ENCODE results near the gene RSU1. TPM values are rescaled to one million over a fixed set of nuclear protein-coding genes. Genes with fewer than 3 reads are reported as not detected.
"Not testable (repeated sequence)": the region's sequence is repeated elsewhere in the genome, so short reads cannot be mapped to it uniquely, and the experiment has no call there.

RSU1 gene
- total RNA-seq = 72.2 and 83.4 TPM in 2 replicates

GRCh38 chr10:16817125-16818019 is at the start of gene RSU1:
Gene RSU1 (minus strand): TSS chr10:16817424. CDS start chr10:16817081, 343 bp downstream.
- DNase-seq (ENCODE audit: low read depth) = peak; percentile 99

GRCh38 chr10:16866541-16867275 is 49.5 kb upstream of the RSU1 start:
- DNase-seq (ENCODE audit: low read depth) = no peak

GRCh38 chr10:16865766-16866165 is 48.5 kb upstream of the RSU1 start:
- DNase-seq (ENCODE audit: low read depth) = no peak

- DNase-seq (ENCODE audit: low read depth) = no peak
Observed at GRCh38 chr10:16863766-16864165, 46.5 kb upstream of the RSU1 start.

GRCh38 chr10:16857419-16857818 is 40.2 kb upstream of the RSU1 start:
- DNase-seq (ENCODE audit: low read depth) = no peak

- no peak for DNase-seq (ENCODE audit: low read depth)
Observed at GRCh38 chr10:16856567-16856966, 39.3 kb upstream of the RSU1 start.

GRCh38 chr10:16856092-16856491 is 38.9 kb upstream of the RSU1 start:
- DNase-seq (ENCODE audit: low read depth) = no peak

- DNase-seq (ENCODE audit: low read depth) = peak; percentile 88
Observed at GRCh38 chr10:16854623-16855022, 37.4 kb upstream of the RSU1 start.

GRCh38 chr10:16853809-16854208 is 36.6 kb upstream of the RSU1 start:
- no peak for DNase-seq (ENCODE audit: low read depth)

GRCh38 chr10:16853201-16853600 is 36.0 kb upstream of the RSU1 start:
- DNase-seq (ENCODE audit: low read depth) = peak; percentile 68

- DNase-seq (ENCODE audit: low read depth) = no peak
Observed at GRCh38 chr10:16852624-16853023, 35.4 kb upstream of the RSU1 start.

GRCh38 chr10:16848562-16849154 is 31.4 kb upstream of the RSU1 start:
- DNase-seq (ENCODE audit: low read depth) = no peak

- DNase-seq (ENCODE audit: low read depth) = no peak
Observed at GRCh38 chr10:16847644-16848043, 30.4 kb upstream of the RSU1 start.

GRCh38 chr10:16845248-16845647 is 28.0 kb upstream of the RSU1 start:
- no peak for DNase-seq (ENCODE audit: low read depth)

GRCh38 chr10:16843252-16843870 is 26.1 kb upstream of the RSU1 start:
- DNase-seq (ENCODE audit: low read depth) = peak; percentile 85

GRCh38 chr10:16835228-16835627 is 18.0 kb upstream of the RSU1 start:
- DNase-seq (ENCODE audit: low read depth) = no peak

- DNase-seq (ENCODE audit: low read depth) = peak; percentile 79
Observed at GRCh38 chr10:16832351-16833080, 15.3 kb upstream of the RSU1 start.

GRCh38 chr10:16828701-16829175 is 11.5 kb upstream of the RSU1 start:
- peak; percentile 77 for DNase-seq (ENCODE audit: low read depth)

GRCh38 chr10:16828114-16828568 is 10.9 kb upstream of the RSU1 start:
- DNase-seq (ENCODE audit: low read depth) = peak; percentile 75

GRCh38 chr10:16827474-16827873 is 10.2 kb upstream of the RSU1 start:
- DNase-seq (ENCODE audit: low read depth) = not testable (repeated sequence)

- DNase-seq (ENCODE audit: low read depth) = no peak
Observed at GRCh38 chr10:16822726-16823360, 5.6 kb upstream of the RSU1 start.
